ENCODE data around the gene LONRF3. TPM values are rescaled to one million over a fixed set of nuclear protein-coding genes. Genes with fewer than 3 reads are reported as not detected.

Gene LONRF3
- total RNA-seq, 1 donor from 2014 or later: not detected

DNA sequence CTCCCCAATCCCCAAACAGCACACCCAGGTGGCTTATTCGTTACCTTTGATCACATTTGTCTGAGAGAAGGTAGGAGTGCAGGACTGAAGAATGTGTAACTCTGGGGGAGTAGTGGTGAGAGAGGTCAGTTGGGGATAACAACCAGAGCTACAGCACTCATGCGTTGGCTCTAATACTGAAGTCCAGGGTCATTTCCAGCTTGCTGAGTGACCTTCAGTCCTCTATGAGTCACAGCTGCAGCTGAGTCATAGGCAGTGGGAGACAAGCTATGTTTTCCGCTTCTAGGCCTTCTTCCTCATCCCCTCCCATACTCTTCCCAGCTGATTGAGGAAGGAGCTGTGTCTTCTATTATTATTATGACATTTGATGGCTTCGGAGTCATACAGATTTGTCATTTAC, 66.8 kb downstream of the LONRF3 start:
- no peak for DNase-seq (ENCODE audit: extremely low spot score, unreplicated experiment)
- TF ChIP-seq, protein P1, sequence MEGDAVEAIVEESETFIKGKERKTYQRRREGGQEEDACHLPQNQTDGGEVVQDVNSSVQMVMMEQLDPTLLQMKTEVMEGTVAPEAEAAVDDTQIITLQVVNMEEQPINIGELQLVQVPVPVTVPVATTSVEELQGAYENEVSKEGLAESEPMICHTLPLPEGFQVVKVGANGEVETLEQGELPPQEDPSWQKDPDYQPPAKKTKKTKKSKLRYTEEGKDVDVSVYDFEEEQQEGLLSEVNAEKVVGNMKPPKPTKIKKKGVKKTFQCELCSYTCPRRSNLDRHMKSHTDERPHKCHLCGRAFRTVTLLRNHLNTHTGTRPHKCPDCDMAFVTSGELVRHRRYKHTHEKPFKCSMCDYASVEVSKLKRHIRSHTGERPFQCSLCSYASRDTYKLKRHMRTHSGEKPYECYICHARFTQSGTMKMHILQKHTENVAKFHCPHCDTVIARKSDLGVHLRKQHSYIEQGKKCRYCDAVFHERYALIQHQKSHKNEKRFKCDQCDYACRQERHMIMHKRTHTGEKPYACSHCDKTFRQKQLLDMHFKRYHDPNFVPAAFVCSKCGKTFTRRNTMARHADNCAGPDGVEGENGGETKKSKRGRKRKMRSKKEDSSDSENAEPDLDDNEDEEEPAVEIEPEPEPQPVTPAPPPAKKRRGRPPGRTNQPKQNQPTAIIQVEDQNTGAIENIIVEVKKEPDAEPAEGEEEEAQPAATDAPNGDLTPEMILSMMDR (IDR thresholded peaks at IDR 0.05): no peak
- H3K36me3 Mint-ChIP-seq (ENCODE audit: unreplicated experiment): no peaks in the 10 kb centered on the region
- H3K27me3 Mint-ChIP-seq (ENCODE audit: unreplicated experiment): no peaks in the 10 kb centered on the region
- H3K4me1 Mint-ChIP-seq (ENCODE audit: unreplicated experiment): peaks cover 25% of the 10 kb centered on the region
- peak overlapping the region; percentile 69 for H3K27ac Mint-ChIP-seq (ENCODE audit: unreplicated experiment)
- no peak overlapping the region for H3K4me3 Mint-ChIP-seq (ENCODE audit: unreplicated experiment)
- H3K9me3 Mint-ChIP-seq (ENCODE audit: unreplicated experiment): peaks cover 3% of the 10 kb centered on the region

DNA sequence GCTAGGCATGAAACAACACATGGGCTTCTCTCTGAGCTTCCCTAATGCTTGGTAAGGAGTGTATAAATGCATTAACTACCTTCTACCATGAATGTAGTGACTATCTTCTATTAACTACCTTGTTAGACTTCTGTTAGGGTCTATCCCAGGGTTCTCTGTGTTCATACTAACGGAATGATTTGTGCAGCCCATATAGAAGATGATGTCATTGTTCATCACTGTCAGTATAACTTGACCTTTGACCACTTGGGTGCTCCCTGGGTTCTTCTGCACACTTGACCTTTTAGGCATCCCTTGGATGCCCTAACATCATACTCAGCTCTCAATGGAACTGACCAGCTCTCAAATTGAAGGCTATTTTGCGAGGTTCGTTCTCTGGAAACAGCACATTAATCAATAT, 67.6 kb downstream of the LONRF3 start:
- Mint-ChIP-seq H3K36me3 (ENCODE audit: unreplicated experiment) (no peaks in the 10 kb centered on the region), H3K27me3 (ENCODE audit: unreplicated experiment) (no peaks in the 10 kb centered on the region), H3K4me3 (ENCODE audit: unreplicated experiment) (no peak overlapping the region), H3K27ac (ENCODE audit: unreplicated experiment) (no peak overlapping the region), H3K4me1 (ENCODE audit: unreplicated experiment) (peaks cover 21% of the 10 kb centered on the region), H3K9me3 (ENCODE audit: unreplicated experiment) (peaks cover 8% of the 10 kb centered on the region)
- DNase-seq (ENCODE audit: extremely low spot score, unreplicated experiment): no peak
- TF ChIP-seq, protein P1 (IDR thresholded peaks at IDR 0.05): no peak

DNA sequence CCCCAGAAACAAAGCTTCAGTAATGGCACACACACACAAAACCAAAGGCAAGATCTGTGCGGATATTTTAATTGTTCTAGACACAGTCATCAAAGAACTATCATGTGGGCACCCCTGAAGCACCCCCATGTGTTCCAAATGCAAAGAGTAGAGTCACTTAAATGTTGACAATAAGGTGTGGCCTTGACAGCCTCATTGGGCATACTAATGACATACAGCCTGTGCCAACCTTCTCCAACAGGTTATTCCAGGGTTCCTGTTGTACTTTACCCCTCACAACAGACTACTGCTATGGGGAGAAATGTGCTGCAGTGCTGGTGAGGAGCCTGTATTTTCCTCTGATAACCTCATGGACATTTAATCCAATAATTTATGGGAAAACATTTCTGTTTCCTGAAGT, 68.6 kb downstream of the LONRF3 start:
- Mint-ChIP-seq H3K27me3 (ENCODE audit: unreplicated experiment) (peaks cover under 1% of the 10 kb centered on the region), H3K36me3 (ENCODE audit: unreplicated experiment) (no peaks in the 10 kb centered on the region), H3K4me1 (ENCODE audit: unreplicated experiment) (peaks cover 21% of the 10 kb centered on the region), H3K27ac (ENCODE audit: unreplicated experiment) (no peak overlapping the region), H3K9me3 (ENCODE audit: unreplicated experiment) (peaks cover 6% of the 10 kb centered on the region), H3K4me3 (ENCODE audit: unreplicated experiment) (no peak overlapping the region)
- DNase-seq (ENCODE audit: extremely low spot score, unreplicated experiment): no peak
- TF ChIP-seq, protein P1 (IDR thresholded peaks at IDR 0.05): no peak

DNA sequence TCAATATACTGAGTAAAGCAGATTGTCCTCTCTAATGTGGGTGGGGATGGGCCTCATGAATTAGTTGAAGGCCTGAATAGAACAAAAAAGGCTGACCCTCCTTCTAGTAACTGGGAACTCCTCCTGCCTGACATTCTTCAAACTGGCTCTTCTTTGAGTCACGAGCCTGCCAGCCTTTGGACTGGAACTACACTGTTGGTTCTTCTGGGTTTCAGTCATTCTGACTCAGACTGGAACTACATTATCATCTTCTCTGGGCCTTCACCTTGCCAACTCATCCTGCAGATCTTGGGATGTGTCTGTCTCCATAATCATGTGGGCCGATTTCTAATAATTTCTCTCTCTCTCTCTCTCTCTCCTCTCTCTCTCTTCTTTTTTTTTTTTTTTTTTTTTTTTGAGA, 71.5 kb downstream of the LONRF3 start:
- peaks cover 11% of the 10 kb centered on the region for H3K9me3 Mint-ChIP-seq (ENCODE audit: unreplicated experiment)
- no peak overlapping the region for H3K4me3 Mint-ChIP-seq (ENCODE audit: unreplicated experiment)
- peaks cover 11% of the 10 kb centered on the region for H3K27me3 Mint-ChIP-seq (ENCODE audit: unreplicated experiment)
- H3K4me1 Mint-ChIP-seq (ENCODE audit: unreplicated experiment): peaks cover 11% of the 10 kb centered on the region
- no peaks in the 10 kb centered on the region for H3K36me3 Mint-ChIP-seq (ENCODE audit: unreplicated experiment)
- no peak overlapping the region for H3K27ac Mint-ChIP-seq (ENCODE audit: unreplicated experiment)
- TF ChIP-seq, protein P1 (IDR thresholded peaks at IDR 0.05): no peak
- DNase-seq (ENCODE audit: extremely low spot score, unreplicated experiment): no peak

DNA sequence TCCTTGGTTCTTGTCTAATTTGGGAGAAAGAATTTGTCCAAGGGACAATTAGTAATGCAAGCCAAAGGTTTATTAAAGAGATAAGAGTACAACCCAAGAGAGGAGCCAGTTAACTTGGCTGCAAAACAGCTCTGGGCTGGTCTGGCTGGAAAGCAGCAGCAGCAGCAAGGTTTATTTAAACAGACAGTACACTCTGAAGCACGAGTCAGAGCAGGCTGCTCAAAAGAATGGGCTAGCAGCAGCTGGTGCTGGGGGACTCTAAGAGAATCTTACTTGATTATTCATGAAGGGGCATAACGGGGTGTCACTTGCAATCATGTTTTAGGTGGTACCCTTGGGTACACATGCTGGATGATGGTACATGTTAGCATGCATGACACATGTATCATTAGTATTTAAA, 81.3 kb downstream of the LONRF3 start:
- H3K36me3 Mint-ChIP-seq (ENCODE audit: unreplicated experiment): no peaks in the 10 kb centered on the region
- peaks cover 10% of the 10 kb centered on the region for H3K27me3 Mint-ChIP-seq (ENCODE audit: unreplicated experiment)
- no peak overlapping the region for H3K4me3 Mint-ChIP-seq (ENCODE audit: unreplicated experiment)
- TF ChIP-seq, protein P1 (IDR thresholded peaks at IDR 0.05): no peak
- DNase-seq (ENCODE audit: extremely low spot score, unreplicated experiment): no peak
- H3K4me1 Mint-ChIP-seq (ENCODE audit: unreplicated experiment): no peaks in the 10 kb centered on the region
- H3K27ac Mint-ChIP-seq (ENCODE audit: unreplicated experiment): no peak overlapping the region
- no peaks in the 10 kb centered on the region for H3K9me3 Mint-ChIP-seq (ENCODE audit: unreplicated experiment)

All from osteocyte (in vitro differentiated cells).